GM12874 (cell line): ENCODE results near the gene ADD2.

Experiments
- CTCF ChIP-seq: IDR thresholded peaks from 2 replicates; pipeline ENCODE4 v1.5.1; 2011; ENCODE audit warnings: low read depth, mild to moderate bottlenecking, control low read depth, low read length, moderate library complexity; ENCODE audit not compliant: insufficient read depth

ADD2 gene

GRCh38 chr2:70639841-70640436 lies 128.1 kb downstream of the ADD2 start:
- TF ChIP-seq CTCF: no peak

GRCh38 chr2:70638561-70638960 lies 129.4 kb downstream of the ADD2 start:
- TF ChIP-seq CTCF: no peak

GRCh38 chr2:70633508-70633907 lies 134.5 kb downstream of the ADD2 start:
- TF ChIP-seq CTCF: no peak

GRCh38 chr2:70632966-70633365 lies 135.0 kb downstream of the ADD2 start:
- TF ChIP-seq CTCF: no peak

GRCh38 chr2:70632388-70632787 lies 135.6 kb downstream of the ADD2 start:
- no peak for TF ChIP-seq CTCF

GRCh38 chr2:70630761-70631160 lies 137.2 kb downstream of the ADD2 start:
- TF ChIP-seq CTCF: no peak

- no peak for TF ChIP-seq CTCF
These were observed 140.6 kb downstream of the ADD2 start for GRCh38 chr2:70627211-70627898.
